NT2/D1 (cell line): ENCODE data around the gene PHACTR2.

Experiments
- SUZ12 ChIP-seq: IDR thresholded peaks from 2 replicates; pipeline ENCODE4 v1.6.1; 2011; ENCODE audit not compliant: insufficient read length, insufficient read depth; ENCODE audit errors: extremely low read depth
- ZNF274 ChIP-seq: IDR thresholded peaks from 2 replicates; pipeline ENCODE4 v1.6.1; 2011; ENCODE audit warnings: mild to moderate bottlenecking, low read depth, low read length

DNA sequence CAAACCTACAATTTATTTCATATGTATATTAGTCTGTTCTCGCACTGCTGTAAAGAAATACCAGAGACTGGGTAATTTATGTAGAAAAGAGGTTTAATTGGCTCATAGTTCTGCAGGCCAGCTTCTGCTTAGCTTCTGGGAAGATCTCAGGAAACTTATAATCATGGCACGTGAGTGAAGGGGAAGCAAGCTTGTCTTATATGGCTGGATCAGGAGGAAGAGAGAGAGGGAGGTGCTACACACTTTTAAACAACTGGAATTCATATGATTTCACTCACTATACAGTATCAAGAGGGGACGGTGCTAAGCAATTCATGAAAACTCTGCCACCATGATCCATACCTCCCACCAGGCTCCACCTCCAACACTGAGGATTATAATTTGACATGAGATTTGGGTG lies 29.9 kb downstream of the PHACTR2 start:
- TF ChIP-seq SUZ12 (no peak), ZNF274 (no peak)
